SK-N-MC (cell line): ENCODE measurements around the gene ARID4B.

ENCODE experiments used
- EZH2 ChIP-seq: fragments of 200-600 bp; sonication (generic); IDR thresholded peaks from one replicate; pipeline ENCODE4 v1.6.1; 2017; ENCODE audit warnings: antibody characterized with exemption
- POLR2AphosphoS5 ChIP-seq: IDR thresholded peaks from 2 replicates; pipeline ENCODE4 v1.6.1; 2012; ENCODE audit warnings: mild to moderate bottlenecking, low read depth, low read length, borderline replicate concordance

DNA sequence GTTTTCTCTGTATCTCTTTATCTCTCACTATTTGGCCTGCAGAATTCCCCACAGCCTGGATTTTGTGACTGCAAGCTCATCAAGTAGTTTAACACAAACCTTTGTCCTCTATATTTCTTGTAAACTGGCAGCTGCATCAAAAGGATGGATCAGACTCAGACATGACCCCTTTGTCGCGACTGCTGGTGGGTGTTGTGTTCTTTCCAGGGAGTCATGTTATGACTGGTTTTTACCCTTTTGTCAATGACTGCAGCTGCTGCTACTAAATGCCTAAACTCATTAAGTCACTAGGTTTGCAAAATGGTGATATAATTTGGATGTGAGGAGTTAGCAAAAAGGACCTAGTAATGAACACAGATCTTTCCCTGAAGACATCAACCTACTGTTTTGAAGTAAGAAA lies 189.2 kb downstream of the ARID4B start:
- TF ChIP-seq POLR2AphosphoS5: no peak
- no peak for TF ChIP-seq EZH2
